GM11168 (cell line): Measurements from ENCODE around the gene DEAF1.

Experiments
- in situ Hi-C: fragments of 300-500 bp; cut with MboI; formaldehyde crosslinking; loops from one replicate; pipeline ENCODE4 v1.12.0; 2022; ENCODE audit warnings: low sequenced_read_pairs; ENCODE audit not compliant: unreplicated experiment

DEAF1 gene

GRCh38 chr11:601573-602245 is 93.3 kb downstream of the DEAF1 start:
- in situ Hi-C loops, result loop anchor here (5.0 kb wide), 1 partner anchor 66 kb away; no protein-coding TSS in a partner anchor

- in situ Hi-C loops, result no loop called here
Observed at GRCh38 chr11:598005-598680, 96.9 kb downstream of the DEAF1 start.

DNA sequence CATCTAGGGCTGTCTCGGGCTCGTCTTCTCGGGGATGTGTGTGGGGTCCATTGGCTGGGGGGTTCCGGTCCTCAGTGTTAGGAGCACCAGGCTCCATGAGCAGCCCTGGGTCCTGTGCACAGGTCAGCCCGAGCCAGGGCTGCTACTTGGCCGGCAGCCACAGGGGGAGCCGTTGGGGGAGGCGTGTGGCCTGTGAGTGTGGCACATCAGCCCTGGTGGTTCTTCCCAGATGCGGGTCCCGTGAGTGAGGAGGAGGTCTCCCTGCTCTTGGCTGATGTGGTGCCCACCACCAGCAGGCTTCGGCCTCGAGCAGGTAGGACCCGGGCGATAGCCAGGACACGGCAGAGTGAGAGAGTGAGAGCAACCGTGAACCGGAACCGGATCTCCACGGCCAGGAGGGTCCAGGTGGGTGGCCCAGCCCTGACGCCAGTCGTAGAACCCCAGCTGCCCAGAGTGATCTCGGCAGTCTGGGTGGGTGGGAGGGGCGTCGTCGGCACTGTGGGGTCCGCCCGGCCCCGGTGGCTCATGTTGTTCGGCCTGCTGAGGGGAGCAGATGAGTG is 97.8 kb downstream of the DEAF1 start:
- in situ Hi-C loops, result no loop called here

- in situ Hi-C loops, result no loop called here
Observed at GRCh38 chr11:596374-596773, 98.6 kb downstream of the DEAF1 start.

- in situ Hi-C loops, result no loop called here
Observed at GRCh38 chr11:595400-595799, 99.6 kb downstream of the DEAF1 start.
